NT2/D1 (cell line): ENCODE measurements around the gene LMOD1.

Experiments
- DNase-seq: peaks from one replicate; pipeline ENCODE4 v3.0.0-alpha.2; 2011; ENCODE audit warnings: low read depth, low spot score
- H3K27me3 ChIP-seq: 2 replicates; pipeline ENCODE4 v1.6.0; 2011; ENCODE audit warnings: mild to moderate bottlenecking; ENCODE audit not compliant: insufficient read length, insufficient read depth
- H3K36me3 ChIP-seq: 2 replicates; pipeline ENCODE4 v1.6.1; 2011; ENCODE audit warnings: mild to moderate bottlenecking, low read length, mixed read lengths; ENCODE audit not compliant: insufficient read depth, insufficient read length
- H3K4me1 ChIP-seq: 2 replicates; pipeline ENCODE4 v1.5.1; 2011; ENCODE audit not compliant: insufficient read depth, insufficient read length
- H3K4me3 ChIP-seq: 2 replicates; pipeline ENCODE4 v1.5.1; 2011; ENCODE audit warnings: low read depth; ENCODE audit not compliant: insufficient read length
- H3K9ac ChIP-seq: 2 replicates; pipeline ENCODE4 v1.6.0; 2011; ENCODE audit warnings: low read depth; ENCODE audit not compliant: insufficient read length
- H3K9me3 ChIP-seq: 2 replicates; pipeline ENCODE4 v1.5.1; 2011; ENCODE audit warnings: mild to moderate bottlenecking, low read length; ENCODE audit not compliant: insufficient read depth
- SUZ12 ChIP-seq: IDR thresholded peaks from 2 replicates; pipeline ENCODE4 v1.6.1; 2011; ENCODE audit not compliant: insufficient read length, insufficient read depth; ENCODE audit errors: extremely low read depth
- YY1 ChIP-seq: IDR thresholded peaks from 2 replicates; pipeline ENCODE4 v1.6.1; 2011; ENCODE audit not compliant: insufficient read length, insufficient read depth
- ZNF274 ChIP-seq: IDR thresholded peaks from 2 replicates; pipeline ENCODE4 v1.6.1; 2011; ENCODE audit warnings: mild to moderate bottlenecking, low read depth, low read length

LMOD1 gene

DNA sequence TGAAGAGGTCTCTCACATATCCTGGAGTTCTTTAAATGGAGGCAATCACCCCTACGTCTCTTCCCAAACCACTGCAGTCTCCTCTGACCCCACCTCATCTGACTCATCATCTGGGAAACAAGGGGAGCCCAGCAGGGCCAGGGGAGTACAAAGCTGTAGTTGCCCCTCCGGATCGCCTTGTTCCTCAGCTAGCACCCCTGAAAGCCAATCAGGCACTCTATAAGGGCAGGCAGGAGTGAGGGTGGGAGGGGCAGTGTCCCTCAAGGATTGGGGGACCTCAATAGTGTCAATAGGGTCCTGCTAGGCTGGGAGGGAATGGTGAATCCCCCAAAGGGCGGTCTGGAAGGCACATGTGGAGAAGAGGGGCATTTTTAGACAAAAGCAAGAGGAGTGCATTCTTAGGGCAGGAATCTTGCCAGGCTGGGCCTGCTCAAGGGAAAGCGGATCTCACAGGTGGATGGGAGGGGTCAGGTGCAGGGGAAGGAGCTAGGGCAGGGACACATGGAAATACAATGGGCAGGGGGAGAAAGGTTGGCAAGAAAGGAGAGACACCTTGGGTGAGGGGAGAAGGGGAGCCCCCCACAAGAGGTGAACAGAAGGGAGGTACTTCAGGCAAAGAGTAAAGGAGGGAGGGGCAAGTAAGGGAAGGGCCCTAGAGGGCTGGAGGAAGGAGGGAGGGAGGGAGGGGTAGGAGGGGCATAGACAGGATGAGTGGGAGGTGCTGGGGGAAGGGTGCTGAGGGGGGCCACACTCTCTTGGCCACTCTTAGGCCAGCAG lies 51.8 kb downstream of the LMOD1 start:
- Histone ChIP-seq H3K4me3 (no peak overlapping the region), H3K27me3 (peaks cover 3% of the 10 kb centered on the region), H3K4me1 (peaks cover 31% of the 10 kb centered on the region), H3K9ac (peak overlapping the region; percentile 43), H3K36me3 (peaks cover 10% of the 10 kb centered on the region), H3K9me3 (no peaks in the 10 kb centered on the region)
- DNase-seq, result no peak
- no peak for TF ChIP-seq ZNF274
- TF ChIP-seq YY1, result no peak
- no peak for TF ChIP-seq SUZ12

DNA sequence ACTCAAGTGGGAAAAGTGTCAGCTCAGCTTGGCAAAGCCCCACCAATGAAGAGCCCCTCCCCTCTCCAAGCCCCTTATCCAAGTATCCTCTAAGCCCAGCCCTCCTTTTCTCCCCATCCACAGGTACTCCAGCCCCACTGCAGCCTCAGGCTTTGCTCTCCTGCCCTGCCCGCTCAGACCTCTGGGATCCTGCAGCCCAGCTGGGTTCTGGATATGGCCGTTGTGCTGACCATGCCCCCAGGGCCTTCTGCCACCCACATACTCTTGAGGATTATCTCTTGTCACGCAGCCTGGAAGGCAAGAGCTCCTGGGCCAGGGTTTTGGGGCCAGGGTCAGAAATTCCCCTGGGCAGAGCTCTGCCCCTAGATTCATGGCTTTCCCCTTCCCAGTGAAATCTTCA lies 52.9 kb downstream of the LMOD1 start:
- Histone ChIP-seq H3K4me1 (peaks cover 38% of the 10 kb centered on the region), H3K9me3 (no peaks in the 10 kb centered on the region), H3K4me3 (no peak overlapping the region), H3K36me3 (peaks cover 10% of the 10 kb centered on the region), H3K27me3 (peaks cover 14% of the 10 kb centered on the region), H3K9ac (peak overlapping the region; percentile 24)
- no peak for TF ChIP-seq ZNF274
- no peak for TF ChIP-seq YY1
- TF ChIP-seq SUZ12, result no peak
- no peak for DNase-seq

GRCh38 chr1:201892211-201892610 lies 54.1 kb downstream of the LMOD1 start:
- no peak for DNase-seq
- no peak for TF ChIP-seq SUZ12
- TF ChIP-seq ZNF274, result no peak
- TF ChIP-seq YY1, result no peak
- H3K4me1 ChIP-seq, result peaks cover 45% of the 10 kb centered on the region
- peaks cover 10% of the 10 kb centered on the region for H3K36me3 ChIP-seq
- H3K27me3 ChIP-seq, result peaks cover 26% of the 10 kb centered on the region
- H3K9ac ChIP-seq, result no peak overlapping the region
- H3K9me3 ChIP-seq, result no peaks in the 10 kb centered on the region
- H3K4me3 ChIP-seq, result no peak overlapping the region

DNA sequence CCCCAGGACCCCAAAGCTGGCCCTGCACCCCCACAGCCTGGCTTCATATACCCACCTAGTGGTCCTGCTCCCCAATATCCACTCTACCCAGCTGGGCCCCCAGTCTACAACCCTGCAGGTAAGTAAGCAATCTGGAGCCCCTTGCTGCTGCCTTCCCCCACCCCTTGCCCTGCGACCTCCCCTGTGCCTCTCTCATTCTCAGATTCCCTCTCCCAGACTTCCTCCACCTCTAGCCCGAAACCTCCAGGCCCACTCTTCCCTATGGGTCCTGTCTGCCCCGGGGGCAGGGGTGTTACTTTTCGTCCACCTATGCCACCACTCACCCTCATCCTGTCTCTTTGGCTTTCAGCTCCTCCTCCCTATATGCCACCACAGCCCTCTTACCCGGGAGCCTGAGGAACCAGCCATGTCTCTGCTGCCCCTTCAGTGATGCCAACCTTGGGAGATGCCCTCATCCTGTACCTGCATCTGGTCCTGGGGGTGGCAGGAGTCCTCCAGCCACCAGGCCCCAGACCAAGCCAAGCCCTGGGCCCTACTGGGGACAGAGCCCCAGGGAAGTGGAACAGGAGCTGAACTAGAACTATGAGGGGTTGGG lies 54.8 kb downstream of the LMOD1 start:
- Histone ChIP-seq H3K4me3 (no peak overlapping the region), H3K27me3 (peaks cover 28% of the 10 kb centered on the region), H3K9ac (no peak overlapping the region), H3K9me3 (no peaks in the 10 kb centered on the region), H3K4me1 (peaks cover 40% of the 10 kb centered on the region), H3K36me3 (peaks cover 10% of the 10 kb centered on the region)
- TF ChIP-seq ZNF274 (no peak), SUZ12 (no peak), YY1 (no peak)
- DNase-seq, result no peak

DNA sequence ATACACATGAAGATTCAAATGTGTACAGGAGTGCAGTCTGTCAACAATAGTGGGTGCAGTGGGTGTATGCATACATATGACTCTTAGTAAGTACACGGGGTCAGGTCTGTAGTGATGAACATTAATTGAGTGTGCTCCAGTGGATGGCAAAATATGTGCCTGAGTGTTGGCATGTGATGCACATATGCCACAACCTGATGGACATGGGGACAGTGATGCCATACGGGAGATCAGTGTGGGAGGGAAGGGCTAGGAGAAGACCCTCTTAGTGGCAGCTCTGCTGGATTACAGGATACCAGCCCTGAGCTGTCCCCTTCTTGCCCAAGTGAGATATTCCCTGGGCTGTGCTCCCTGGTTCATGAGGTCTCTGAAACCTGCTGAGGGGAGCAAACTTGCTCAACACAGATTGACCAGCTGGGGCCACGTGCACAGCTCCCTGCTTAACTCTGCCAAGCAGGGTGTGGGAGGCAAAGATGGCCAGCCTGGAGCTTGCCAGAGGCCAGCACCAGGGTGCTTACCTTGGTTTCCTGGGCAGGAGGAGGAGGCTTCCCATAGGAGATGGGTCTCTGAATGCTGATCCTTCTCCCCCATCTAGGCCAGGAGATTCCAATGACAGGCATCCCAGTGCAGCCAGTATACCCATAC lies 55.4 kb downstream of the LMOD1 start:
- TF ChIP-seq SUZ12, result no peak
- TF ChIP-seq YY1, result no peak
- TF ChIP-seq ZNF274, result no peak
- Histone ChIP-seq H3K4me1 (peaks cover 40% of the 10 kb centered on the region), H3K36me3 (peaks cover 10% of the 10 kb centered on the region), H3K4me3 (no peak overlapping the region), H3K27me3 (peaks cover 28% of the 10 kb centered on the region), H3K9ac (no peak overlapping the region), H3K9me3 (no peaks in the 10 kb centered on the region)
- DNase-seq, result no peak

- H3K4me3 ChIP-seq, result no peak overlapping the region
- no peaks in the 10 kb centered on the region for H3K9me3 ChIP-seq
- H3K27me3 ChIP-seq, result peaks cover 28% of the 10 kb centered on the region
- peaks cover 10% of the 10 kb centered on the region for H3K36me3 ChIP-seq
- H3K9ac ChIP-seq, result no peak overlapping the region
- TF ChIP-seq SUZ12 (no peak), YY1 (no peak), ZNF274 (no peak)
- no peak for DNase-seq
- peaks cover 38% of the 10 kb centered on the region for H3K4me1 ChIP-seq
Observed at GRCh38 chr1:201890223-201890622, 56.1 kb downstream of the LMOD1 start.
